ENCODE results near the gene GCFC2. TPM values are rescaled to one million over a fixed set of nuclear protein-coding genes. Genes with fewer than 3 reads are reported as not detected.
"Not testable (repeated sequence)": the region's sequence is repeated elsewhere in the genome, so short reads cannot be mapped to it uniquely, and the experiment has no call there.

GCFC2 gene
- total RNA-seq, 1 donor from 2014 or later, result 13.0 TPM

DNA sequence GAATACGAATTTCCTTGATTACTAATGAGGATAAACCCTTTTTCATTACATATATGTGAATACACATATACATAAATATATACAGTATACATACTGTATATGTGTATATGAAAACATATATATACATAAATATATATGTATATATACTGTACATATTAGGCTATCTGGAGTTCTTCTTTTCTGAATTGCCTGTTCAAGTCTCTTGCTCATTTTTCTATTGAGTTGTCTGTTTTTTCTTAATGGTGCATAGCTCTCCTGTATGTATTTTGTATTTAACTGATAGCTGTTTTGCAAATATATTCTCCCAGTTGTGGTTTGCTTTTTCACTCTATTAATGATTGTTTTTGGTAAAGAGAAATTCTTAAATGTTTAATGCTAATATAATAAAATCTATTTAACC is 8.9 kb upstream of the GCFC2 start:
- H3K36me3 Mint-ChIP-seq (ENCODE audit: low read depth, unreplicated experiment), result no peaks in the 10 kb centered on the region
- TF ChIP-seq, protein P1, sequence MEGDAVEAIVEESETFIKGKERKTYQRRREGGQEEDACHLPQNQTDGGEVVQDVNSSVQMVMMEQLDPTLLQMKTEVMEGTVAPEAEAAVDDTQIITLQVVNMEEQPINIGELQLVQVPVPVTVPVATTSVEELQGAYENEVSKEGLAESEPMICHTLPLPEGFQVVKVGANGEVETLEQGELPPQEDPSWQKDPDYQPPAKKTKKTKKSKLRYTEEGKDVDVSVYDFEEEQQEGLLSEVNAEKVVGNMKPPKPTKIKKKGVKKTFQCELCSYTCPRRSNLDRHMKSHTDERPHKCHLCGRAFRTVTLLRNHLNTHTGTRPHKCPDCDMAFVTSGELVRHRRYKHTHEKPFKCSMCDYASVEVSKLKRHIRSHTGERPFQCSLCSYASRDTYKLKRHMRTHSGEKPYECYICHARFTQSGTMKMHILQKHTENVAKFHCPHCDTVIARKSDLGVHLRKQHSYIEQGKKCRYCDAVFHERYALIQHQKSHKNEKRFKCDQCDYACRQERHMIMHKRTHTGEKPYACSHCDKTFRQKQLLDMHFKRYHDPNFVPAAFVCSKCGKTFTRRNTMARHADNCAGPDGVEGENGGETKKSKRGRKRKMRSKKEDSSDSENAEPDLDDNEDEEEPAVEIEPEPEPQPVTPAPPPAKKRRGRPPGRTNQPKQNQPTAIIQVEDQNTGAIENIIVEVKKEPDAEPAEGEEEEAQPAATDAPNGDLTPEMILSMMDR (IDR thresholded peaks at IDR 0.05; ENCODE audit: unreplicated experiment), result no peak
- no peak overlapping the region for H3K27ac Mint-ChIP-seq (ENCODE audit: unreplicated experiment)
- no peak for DNase-seq (ENCODE audit: low spot score)
- peaks cover 1% of the 10 kb centered on the region for H3K27me3 Mint-ChIP-seq (ENCODE audit: unreplicated experiment)
- no peaks in the 10 kb centered on the region for H3K4me1 Mint-ChIP-seq (ENCODE audit: unreplicated experiment)
- no peaks in the 10 kb centered on the region for H3K9me3 Mint-ChIP-seq (ENCODE audit: unreplicated experiment)
- no peak overlapping the region for H3K4me3 Mint-ChIP-seq (ENCODE audit: unreplicated experiment)

- no peak overlapping the region for H3K27ac Mint-ChIP-seq (ENCODE audit: unreplicated experiment)
- no peaks in the 10 kb centered on the region for H3K36me3 Mint-ChIP-seq (ENCODE audit: low read depth, unreplicated experiment)
- TF ChIP-seq, protein P1 (IDR thresholded peaks at IDR 0.05; ENCODE audit: unreplicated experiment), result no peak
- H3K4me3 Mint-ChIP-seq (ENCODE audit: unreplicated experiment), result no peak overlapping the region
- no peaks in the 10 kb centered on the region for H3K4me1 Mint-ChIP-seq (ENCODE audit: unreplicated experiment)
- no peaks in the 10 kb centered on the region for H3K9me3 Mint-ChIP-seq (ENCODE audit: unreplicated experiment)
- DNase-seq (ENCODE audit: low spot score), result no peak
- peaks cover 1% of the 10 kb centered on the region for H3K27me3 Mint-ChIP-seq (ENCODE audit: unreplicated experiment)
These were observed 5.7 kb upstream of the GCFC2 start for GRCh38 chr2:75716406-75716805.

DNA sequence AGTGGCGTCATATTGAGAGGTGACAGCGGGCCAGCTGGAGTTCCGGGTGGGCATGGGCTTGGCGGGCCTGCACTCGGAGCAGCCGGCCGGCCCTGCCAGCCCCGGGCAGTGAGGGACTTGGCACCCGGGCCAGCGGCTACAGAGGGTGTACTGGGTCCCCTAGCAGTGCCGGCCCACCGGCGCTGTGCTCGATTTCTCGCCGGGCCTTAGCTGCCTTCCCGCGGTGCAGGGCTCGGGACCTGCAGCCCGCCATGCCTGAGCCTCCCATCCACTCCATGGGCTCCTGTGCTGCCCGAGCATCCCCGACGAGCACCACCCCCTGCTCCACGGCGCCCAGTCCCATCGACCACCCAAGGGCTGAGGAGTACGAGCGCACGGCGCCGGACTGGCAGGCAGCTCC is 875 bp upstream of the GCFC2 start:
- not testable (repeated sequence) for H3K27me3 Mint-ChIP-seq (ENCODE audit: unreplicated experiment); H3K4me1 Mint-ChIP-seq (ENCODE audit: unreplicated experiment); H3K9me3 Mint-ChIP-seq (ENCODE audit: unreplicated experiment); H3K36me3 Mint-ChIP-seq (ENCODE audit: low read depth, unreplicated experiment); DNase-seq (ENCODE audit: low spot score); H3K27ac Mint-ChIP-seq (ENCODE audit: unreplicated experiment)
- H3K4me3 Mint-ChIP-seq (ENCODE audit: unreplicated experiment), result peak overlapping the region; percentile 92

DNA sequence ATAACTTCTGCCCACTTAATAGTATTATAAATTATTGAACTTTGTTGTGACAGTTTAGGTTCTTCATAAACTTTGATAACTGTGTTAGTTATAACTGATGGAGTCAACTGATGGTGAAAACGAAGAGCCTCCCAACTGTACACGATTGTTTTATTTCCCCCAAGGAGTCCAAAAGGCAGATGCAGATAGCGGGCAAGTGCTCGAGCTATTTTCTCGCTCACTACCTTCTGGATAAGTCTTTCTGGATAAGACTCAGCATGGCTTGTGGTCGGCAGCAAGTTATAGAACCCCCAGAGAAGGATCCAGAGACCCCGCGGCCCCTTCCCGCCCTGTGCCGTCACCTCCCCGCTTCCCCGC is 517 bp downstream of the GCFC2 start:
- no peaks in the 10 kb centered on the region for H3K36me3 Mint-ChIP-seq (ENCODE audit: low read depth, unreplicated experiment)
- peak overlapping the region; percentile 92 for H3K4me3 Mint-ChIP-seq (ENCODE audit: unreplicated experiment)
- peaks cover 16% of the 10 kb centered on the region for H3K4me1 Mint-ChIP-seq (ENCODE audit: unreplicated experiment)
- H3K9me3 Mint-ChIP-seq (ENCODE audit: unreplicated experiment), result no peaks in the 10 kb centered on the region
- no peak for DNase-seq (ENCODE audit: low spot score)
- TF ChIP-seq, protein P1 (IDR thresholded peaks at IDR 0.05; ENCODE audit: unreplicated experiment), result no peak
- H3K27me3 Mint-ChIP-seq (ENCODE audit: unreplicated experiment), result no peaks in the 10 kb centered on the region
- H3K27ac Mint-ChIP-seq (ENCODE audit: unreplicated experiment), result peak overlapping the region; percentile 42

- DNase-seq (ENCODE audit: low spot score), result no peak
- TF ChIP-seq, protein P1 (IDR thresholded peaks at IDR 0.05; ENCODE audit: unreplicated experiment), result no peak
These were observed 1.4 kb downstream of the GCFC2 start for GRCh38 chr2:75709297-75709696.

GRCh38 chr2:75707901-75708300 is 2.8 kb downstream of the GCFC2 start:
- Mint-ChIP-seq H3K27me3 (ENCODE audit: unreplicated experiment) (no peaks in the 10 kb centered on the region), H3K36me3 (ENCODE audit: low read depth, unreplicated experiment) (peaks cover 5% of the 10 kb centered on the region), H3K4me1 (ENCODE audit: unreplicated experiment) (peaks cover 16% of the 10 kb centered on the region), H3K4me3 (ENCODE audit: unreplicated experiment) (no peak overlapping the region), H3K9me3 (ENCODE audit: unreplicated experiment) (no peaks in the 10 kb centered on the region), H3K27ac (ENCODE audit: unreplicated experiment) (no peak overlapping the region)
- TF ChIP-seq, protein P1 (IDR thresholded peaks at IDR 0.05; ENCODE audit: unreplicated experiment), result no peak
- no peak for DNase-seq (ENCODE audit: low spot score)

More at GRCh38 chr2:75709297-75709696, 1.4 kb downstream of the GCFC2 start:
- Mint-ChIP-seq H3K4me1 (ENCODE audit: unreplicated experiment) (peaks cover 16% of the 10 kb centered on the region), H3K27me3 (ENCODE audit: unreplicated experiment) (no peaks in the 10 kb centered on the region), H3K9me3 (ENCODE audit: unreplicated experiment) (no peaks in the 10 kb centered on the region), H3K27ac (ENCODE audit: unreplicated experiment) (peak overlapping the region; percentile 6), H3K4me3 (ENCODE audit: unreplicated experiment) (no peak overlapping the region), H3K36me3 (ENCODE audit: low read depth, unreplicated experiment) (peaks cover 5% of the 10 kb centered on the region)
